AG10803 (cell line): Measurements from ENCODE around the gene DGKG.

Source experiments
- DNase-seq: peaks from one replicate; pipeline ENCODE4 v3.0.0; 2010; ENCODE audit warnings: low read depth
- H3K4me3 ChIP-seq: 2 replicates; pipeline ENCODE4 v1.5.1; 2011; ENCODE audit warnings: mild to moderate bottlenecking, low read length, control low read depth
- CTCF ChIP-seq: conservative IDR thresholded peaks from 2 replicates; pipeline ENCODE4 v1.5.1; 2011; ENCODE audit warnings: mild to moderate bottlenecking, low read length, control low read depth, inconsistent platforms

DGKG gene

GRCh38 chr3:186138272-186138981 lies 223.6 kb downstream of the DGKG start:
- H3K4me3 ChIP-seq: no peak overlapping the region
- TF ChIP-seq CTCF: no peak
- no peak for DNase-seq

GRCh38 chr3:186137051-186137685 lies 224.9 kb downstream of the DGKG start:
- no peak for DNase-seq
- H3K4me3 ChIP-seq: no peak overlapping the region
- no peak for TF ChIP-seq CTCF

DNA sequence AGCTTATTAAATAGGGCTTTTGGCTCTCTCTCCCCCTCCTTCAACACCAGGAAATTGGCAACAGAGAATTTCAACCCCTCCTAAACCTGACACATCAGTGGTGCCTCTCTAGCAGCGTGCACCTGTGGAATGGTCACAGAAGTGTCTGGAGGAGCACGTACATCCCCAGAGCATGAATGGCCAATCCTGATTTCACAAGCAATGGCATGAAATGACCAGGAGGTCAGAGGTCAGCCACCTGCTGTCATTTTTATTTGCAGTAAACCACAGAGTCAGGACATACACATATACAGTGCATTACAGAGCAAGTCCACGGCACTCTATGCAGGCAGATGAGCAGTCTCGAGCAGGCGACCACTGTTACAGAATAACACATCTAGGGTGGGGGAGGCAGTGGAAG lies 228.1 kb downstream of the DGKG start:
- DNase-seq: no peak
- no peak overlapping the region for H3K4me3 ChIP-seq
- TF ChIP-seq CTCF: no peak

GRCh38 chr3:186132487-186132886 lies 229.5 kb downstream of the DGKG start:
- no peak for DNase-seq
- no peak for TF ChIP-seq CTCF
- H3K4me3 ChIP-seq: no peak overlapping the region

GRCh38 chr3:186129206-186129605 lies 232.8 kb downstream of the DGKG start:
- no peak for DNase-seq
- no peak for TF ChIP-seq CTCF
- no peak overlapping the region for H3K4me3 ChIP-seq

- H3K4me3 ChIP-seq: no peak overlapping the region
- DNase-seq: no peak
- no peak for TF ChIP-seq CTCF
Measured at GRCh38 chr3:186128158-186128557, 233.9 kb downstream of the DGKG start.

GRCh38 chr3:186127463-186127862 lies 234.6 kb downstream of the DGKG start:
- TF ChIP-seq CTCF: no peak
- DNase-seq: no peak
- no peak overlapping the region for H3K4me3 ChIP-seq
